Hippocampal formation (tissue), 2 donors: Measurements from ENCODE around the gene MS4A6A.
"Not testable (repeated sequence)": the region's sequence is repeated elsewhere in the genome, so short reads cannot be mapped to it uniquely, and the experiment has no call there.

Experiments used
- DNase-seq, 2 donors: peaks; one replicate each; lab custom pipeline; 2025; lab: John Stamatoyannopoulos, UW

Gene MS4A6A

GRCh38 chr11:60183591-60184205, 815 bp upstream of the MS4A6A start:
- DNase-seq, result no peak

GRCh38 chr11:60175860-60176275, 7.0 kb downstream of the MS4A6A start:
- DNase-seq, result no peak

- DNase-seq, result no peak
Measured at GRCh38 chr11:60172011-60172410, 10.9 kb downstream of the MS4A6A start.

GRCh38 chr11:60170566-60170965, 12.3 kb downstream of the MS4A6A start:
- no peak for DNase-seq

GRCh38 chr11:60169264-60169915, 13.5 kb downstream of the MS4A6A start:
- no peak for DNase-seq

GRCh38 chr11:60168306-60168705, 14.6 kb downstream of the MS4A6A start:
- no peak for DNase-seq

GRCh38 chr11:60165951-60166350, 16.9 kb downstream of the MS4A6A start:
- no peak for DNase-seq

- no peak for DNase-seq
Measured at GRCh38 chr11:60165538-60165937, 17.3 kb downstream of the MS4A6A start.

- DNase-seq, result no peak
Measured at GRCh38 chr11:60164550-60165075, 18.3 kb downstream of the MS4A6A start.

GRCh38 chr11:60161766-60162165, 21.1 kb downstream of the MS4A6A start:
- DNase-seq, result no peak

GRCh38 chr11:60161107-60161506, 21.8 kb downstream of the MS4A6A start:
- DNase-seq, result no peak

- no peak for DNase-seq
Measured at GRCh38 chr11:60159868-60160267, 23.0 kb downstream of the MS4A6A start.

GRCh38 chr11:60159284-60159683, 23.6 kb downstream of the MS4A6A start:
- no peak for DNase-seq

GRCh38 chr11:60158636-60159035, 24.2 kb downstream of the MS4A6A start:
- DNase-seq, result no peak

- DNase-seq, result no peak
Measured at GRCh38 chr11:60155931-60156330, 27.0 kb downstream of the MS4A6A start.

GRCh38 chr11:60152727-60153126, 30.2 kb downstream of the MS4A6A start:
- not testable (repeated sequence) for DNase-seq

- DNase-seq, result no peak
Measured at GRCh38 chr11:60150279-60150678, 32.6 kb downstream of the MS4A6A start.

GRCh38 chr11:60145677-60146076, 37.2 kb downstream of the MS4A6A start:
- no peak for DNase-seq

- DNase-seq, result no peak
Measured at GRCh38 chr11:60143768-60144167, 39.1 kb downstream of the MS4A6A start.

GRCh38 chr11:60133917-60134316, 49.0 kb downstream of the MS4A6A start:
- DNase-seq, result no peak

- DNase-seq, result no peak
Measured at GRCh38 chr11:60131912-60132311, 51.0 kb downstream of the MS4A6A start.

GRCh38 chr11:60130496-60130895, 52.4 kb downstream of the MS4A6A start:
- DNase-seq, result peak in 1 of 2 donors; percentile 3

- no peak for DNase-seq
Measured at GRCh38 chr11:60129853-60130252, 53.0 kb downstream of the MS4A6A start.

GRCh38 chr11:60128866-60129265, 54.0 kb downstream of the MS4A6A start:
- not testable (repeated sequence) for DNase-seq
